ENCODE data around the gene SPNS1.

The SPNS1 gene

DNA sequence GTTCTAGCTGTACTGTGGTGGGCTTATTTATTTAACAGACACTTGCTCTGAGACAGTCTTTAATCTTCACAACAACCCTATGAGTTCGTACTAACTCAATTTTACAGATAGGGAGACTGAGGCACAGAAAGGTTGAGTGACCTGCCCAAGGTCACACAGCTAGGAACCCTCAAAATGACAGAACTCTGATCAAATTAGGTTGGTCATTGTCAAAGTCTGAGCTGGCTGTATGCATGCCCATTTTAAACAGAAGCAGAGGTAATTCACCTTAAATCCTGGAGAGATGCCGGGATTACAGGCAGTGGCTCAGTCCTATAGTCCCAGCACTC, 35.2 kb downstream of the SPNS1 start:
- DNase-seq (ENCODE audit: extremely low spot score): no peak
- TF ChIP-seq NFRKB (IDR thresholded peaks at IDR 0.05) (no peak), FOXA1 (IDR thresholded peaks at IDR 0.05) (no peak), TARDBP (IDR thresholded peaks at IDR 0.05) (no peak), SP1 (IDR thresholded peaks at IDR 0.05) (no peak), ZNF384 (IDR thresholded peaks at IDR 0.05) (no peak), FOXK2 (IDR thresholded peaks at IDR 0.05) (no peak), ELF4 (IDR thresholded peaks at IDR 0.05) (no peak), SUZ12 (IDR thresholded peaks at IDR 0.05) (no peak), CTBP1 (IDR thresholded peaks at IDR 0.05; ENCODE audit: borderline replicate concordance) (no peak), HDGF (IDR thresholded peaks at IDR 0.05; ENCODE audit: borderline replicate concordance) (no peak), L3MBTL2 (conservative IDR thresholded peaks at IDR 0.05) (no peak), FOXM1 (IDR thresholded peaks at IDR 0.05; ENCODE audit: borderline replicate concordance) (no peak), LEF1 (IDR thresholded peaks at IDR 0.05; ENCODE audit: borderline replicate concordance) (no peak), ARNT (IDR thresholded peaks at IDR 0.05) (no peak), BHLHE40 (IDR thresholded peaks at IDR 0.05; ENCODE audit: borderline replicate concordance) (no peak)
- TF ChIP-seq, protein P1, sequence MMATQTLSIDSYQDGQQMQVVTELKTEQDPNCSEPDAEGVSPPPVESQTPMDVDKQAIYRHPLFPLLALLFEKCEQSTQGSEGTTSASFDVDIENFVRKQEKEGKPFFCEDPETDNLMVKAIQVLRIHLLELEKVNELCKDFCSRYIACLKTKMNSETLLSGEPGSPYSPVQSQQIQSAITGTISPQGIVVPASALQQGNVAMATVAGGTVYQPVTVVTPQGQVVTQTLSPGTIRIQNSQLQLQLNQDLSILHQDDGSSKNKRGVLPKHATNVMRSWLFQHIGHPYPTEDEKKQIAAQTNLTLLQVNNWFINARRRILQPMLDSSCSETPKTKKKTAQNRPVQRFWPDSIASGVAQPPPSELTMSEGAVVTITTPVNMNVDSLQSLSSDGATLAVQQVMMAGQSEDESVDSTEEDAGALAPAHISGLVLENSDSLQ (IDR thresholded peaks at IDR 0.05): no peak
- POLR2A ChIA-PET: interaction anchor here (1.2 kb wide), 1 partner anchor 18 kb away, joined by 3 read pairs; no protein-coding TSS in a partner anchor
- CTCF ChIA-PET: no interaction called here

- POLR2A ChIA-PET: no interaction called here
These were observed 36.5 kb downstream of the SPNS1 start for GRCh38 chr16:29011112-29011511.

DNA sequence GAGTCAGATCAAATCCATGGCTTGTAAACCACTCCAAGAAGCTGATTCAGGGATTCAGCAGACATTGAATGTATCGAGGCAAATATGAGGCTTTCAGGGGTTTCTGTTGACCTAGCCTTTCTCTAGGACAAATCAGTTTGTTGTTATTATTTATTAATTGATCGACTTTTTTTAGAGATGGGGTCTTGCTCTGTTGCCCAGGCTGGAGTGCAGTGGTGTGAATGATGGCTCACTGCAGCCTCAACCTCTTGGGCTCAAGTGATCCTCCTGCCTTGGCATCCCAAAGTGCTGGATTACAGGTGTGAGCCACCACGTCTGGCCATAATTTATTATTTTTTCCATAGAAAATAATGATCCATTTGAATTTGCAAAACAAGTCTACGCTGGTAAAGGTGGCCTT, 37.3 kb downstream of the SPNS1 start:
- ChIA-PET POLR2A (no interaction called here), CTCF (no interaction called here)
- no peak for DNase-seq (ENCODE audit: extremely low spot score)
- no peak for TF ChIP-seq ELF4 (IDR thresholded peaks at IDR 0.05)
- TF ChIP-seq FOXK2 (IDR thresholded peaks at IDR 0.05): no peak
- TF ChIP-seq SUZ12 (IDR thresholded peaks at IDR 0.05): no peak
- TF ChIP-seq CTBP1 (IDR thresholded peaks at IDR 0.05; ENCODE audit: borderline replicate concordance): no peak
- TF ChIP-seq LEF1 (IDR thresholded peaks at IDR 0.05; ENCODE audit: borderline replicate concordance): no peak
- no peak for TF ChIP-seq NFRKB (IDR thresholded peaks at IDR 0.05)
- TF ChIP-seq HDGF (IDR thresholded peaks at IDR 0.05; ENCODE audit: borderline replicate concordance): no peak
- TF ChIP-seq FOXM1 (IDR thresholded peaks at IDR 0.05; ENCODE audit: borderline replicate concordance): no peak
- no peak for TF ChIP-seq ARNT (IDR thresholded peaks at IDR 0.05)
- TF ChIP-seq ZNF384 (IDR thresholded peaks at IDR 0.05): no peak
- TF ChIP-seq TARDBP (IDR thresholded peaks at IDR 0.05): no peak
- TF ChIP-seq FOXA1 (IDR thresholded peaks at IDR 0.05): no peak
- TF ChIP-seq BHLHE40 (IDR thresholded peaks at IDR 0.05; ENCODE audit: borderline replicate concordance): no peak

More at GRCh38 chr16:29011112-29011511, 36.5 kb downstream of the SPNS1 start:
- CTCF ChIA-PET: interaction anchor here (0.6 kb wide), 1 partner anchor 9 kb away, joined by 6 read pairs; no protein-coding TSS in a partner anchor
- DNase-seq (ENCODE audit: extremely low spot score): peak; percentile 42
- TF ChIP-seq SUZ12 (IDR thresholded peaks at IDR 0.05) (no peak), FOXA1 (IDR thresholded peaks at IDR 0.05) (no peak), ZNF384 (IDR thresholded peaks at IDR 0.05) (no peak), NFRKB (IDR thresholded peaks at IDR 0.05) (no peak), SP1 (IDR thresholded peaks at IDR 0.05) (no peak), HDGF (IDR thresholded peaks at IDR 0.05; ENCODE audit: borderline replicate concordance) (no peak), TARDBP (IDR thresholded peaks at IDR 0.05) (no peak), CTBP1 (IDR thresholded peaks at IDR 0.05; ENCODE audit: borderline replicate concordance) (no peak), FOXK2 (IDR thresholded peaks at IDR 0.05) (no peak), L3MBTL2 (conservative IDR thresholded peaks at IDR 0.05) (no peak)
- TF ChIP-seq, protein P1 (IDR thresholded peaks at IDR 0.05): no peak

DNA sequence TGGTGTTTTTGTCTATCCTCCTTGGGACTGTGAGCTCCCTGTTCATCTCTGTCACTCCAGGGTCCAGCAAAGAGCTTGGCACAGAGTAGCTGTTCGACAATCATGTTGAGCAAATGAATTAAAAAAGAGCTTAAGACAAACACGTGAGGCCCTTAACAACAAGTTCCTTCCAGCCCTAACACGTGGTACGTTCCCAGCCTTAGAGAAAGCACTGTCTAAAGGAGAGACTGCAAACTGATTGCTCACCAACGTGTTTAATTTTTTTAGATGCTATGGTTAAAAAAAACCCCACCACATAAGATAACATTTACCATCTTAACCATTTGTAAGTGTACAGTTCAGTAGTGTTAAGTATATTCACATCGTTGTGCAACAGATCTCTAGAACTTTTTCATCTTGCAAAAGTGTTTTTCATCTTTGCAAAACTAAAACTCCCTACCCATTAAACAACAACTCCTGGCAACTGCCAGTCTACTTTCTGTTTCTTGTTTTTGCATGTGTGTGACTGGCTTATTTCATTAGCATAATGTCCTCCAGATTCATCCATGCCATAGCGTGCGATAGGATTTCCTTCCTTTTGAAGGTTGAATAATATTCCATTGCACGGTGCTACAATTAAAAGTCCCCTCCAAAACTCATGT, 38.5 kb downstream of the SPNS1 start:
- TF ChIP-seq CTBP1 (IDR thresholded peaks at IDR 0.05; ENCODE audit: borderline replicate concordance) (no peak), BHLHE40 (IDR thresholded peaks at IDR 0.05; ENCODE audit: borderline replicate concordance) (no peak), SUZ12 (IDR thresholded peaks at IDR 0.05) (no peak), L3MBTL2 (conservative IDR thresholded peaks at IDR 0.05) (no peak), NFRKB (IDR thresholded peaks at IDR 0.05) (no peak), ARNT (IDR thresholded peaks at IDR 0.05) (no peak), SP1 (IDR thresholded peaks at IDR 0.05) (no peak), TARDBP (IDR thresholded peaks at IDR 0.05) (no peak), FOXA1 (IDR thresholded peaks at IDR 0.05) (no peak), FOXK2 (IDR thresholded peaks at IDR 0.05) (no peak)
- TF ChIP-seq, protein P1 (IDR thresholded peaks at IDR 0.05): no peak
- ChIA-PET POLR2A (no interaction called here), CTCF (no interaction called here)
- no peak for DNase-seq (ENCODE audit: extremely low spot score)

DNA sequence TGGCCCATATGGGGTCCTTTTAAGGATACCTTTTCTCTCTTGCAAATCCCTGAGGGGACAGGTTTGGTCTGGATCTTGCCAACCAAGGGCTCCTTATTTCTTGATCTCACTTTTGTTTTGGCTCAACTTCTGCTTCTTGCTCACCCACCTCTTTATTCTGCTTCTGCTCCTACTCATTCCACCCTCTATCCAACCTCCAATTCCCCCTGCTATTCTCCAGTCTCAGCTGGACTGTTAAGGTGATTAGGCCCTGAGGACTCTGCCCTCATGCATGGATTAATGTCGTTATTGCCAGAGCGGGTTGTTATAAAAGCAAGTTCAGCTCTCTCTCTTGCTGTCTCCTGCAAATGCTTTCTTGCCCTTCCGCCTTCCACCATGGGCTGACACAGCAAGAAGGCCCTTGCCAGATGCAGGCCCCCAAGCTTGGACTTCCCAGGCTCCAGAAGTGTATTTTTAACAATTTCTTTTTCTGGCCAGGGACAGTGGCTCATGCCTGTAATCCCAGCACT, 40.0 kb downstream of the SPNS1 start:
- DNase-seq (ENCODE audit: extremely low spot score): no peak
- ChIA-PET CTCF (no interaction called here), POLR2A (no interaction called here)
- TF ChIP-seq LEF1 (IDR thresholded peaks at IDR 0.05; ENCODE audit: borderline replicate concordance): no peak
- no peak for TF ChIP-seq CTBP1 (IDR thresholded peaks at IDR 0.05; ENCODE audit: borderline replicate concordance)
- TF ChIP-seq ELF4 (IDR thresholded peaks at IDR 0.05): no peak
- TF ChIP-seq SP1 (IDR thresholded peaks at IDR 0.05): no peak
- TF ChIP-seq L3MBTL2 (conservative IDR thresholded peaks at IDR 0.05): no peak
- TF ChIP-seq FOXM1 (IDR thresholded peaks at IDR 0.05; ENCODE audit: borderline replicate concordance): no peak
- no peak for TF ChIP-seq SUZ12 (IDR thresholded peaks at IDR 0.05)

GRCh38 chr16:29022196-29022595, 47.6 kb downstream of the SPNS1 start:
- no peak for TF ChIP-seq FOXA1 (IDR thresholded peaks at IDR 0.05)
- TF ChIP-seq SUZ12 (IDR thresholded peaks at IDR 0.05): no peak
- TF ChIP-seq ELF4 (IDR thresholded peaks at IDR 0.05): no peak
- TF ChIP-seq CTBP1 (IDR thresholded peaks at IDR 0.05; ENCODE audit: borderline replicate concordance): no peak
- TF ChIP-seq ZNF384 (IDR thresholded peaks at IDR 0.05): no peak
- TF ChIP-seq HDGF (IDR thresholded peaks at IDR 0.05; ENCODE audit: borderline replicate concordance): no peak
- TF ChIP-seq BHLHE40 (IDR thresholded peaks at IDR 0.05; ENCODE audit: borderline replicate concordance): no peak
- TF ChIP-seq LEF1 (IDR thresholded peaks at IDR 0.05; ENCODE audit: borderline replicate concordance): no peak
- DNase-seq (ENCODE audit: extremely low spot score): no peak
- CTCF ChIA-PET: no interaction called here
- POLR2A ChIA-PET: no interaction called here

All from HEK293T (cell line).